CD14-positive monocyte (primary cell): ENCODE measurements around the gene SMIM11. TPM values are rescaled to one million over a fixed set of nuclear protein-coding genes. Genes with fewer than 3 reads are reported as not detected.
A peak's percentile ranks its signal among the peaks of the same experiment; 100 is the strongest.

Source experiments
- DNase-seq, 3 donors: peaks; one replicate each; pipeline ENCODE4 v3.0.0-alpha.2; 2011 to 2022
- H2AFZ ChIP-seq: 2 replicates; pipeline ENCODE4 v1.6.0; 2012; ENCODE audit warnings: mild to moderate bottlenecking, low read depth, low read length, inconsistent platforms; ENCODE audit not compliant: insufficient read depth, poor library complexity, severe bottlenecking
- H3K27ac ChIP-seq, 2 donors: 1 replicate in 1 of 2; 2 replicates in 1 of 2; pipeline ENCODE4 v1.5.1; 2012 to 2013; ENCODE audit warnings: low read length in 2 of 2, control low read depth in 1 of 2, inconsistent platforms in 1 of 2, low read depth in 1 of 2, mild to moderate bottlenecking in 1 of 2
- H3K27me3 ChIP-seq, 2 donors: one replicate each; pipeline versions ENCODE4 v1.6.0 to v1.6.1; 2011 to 2013; ENCODE audit warnings: low read length in 2 of 2; ENCODE audit not compliant: control insufficient read depth in 2 of 2, insufficient read depth in 2 of 2
- H3K36me3 ChIP-seq, 2 donors: replicated peaks in 1 of 2; 1 replicate in 1 of 2; 2 replicates in 1 of 2; pipeline versions ENCODE4 v1.5.1 to v1.6.1; 2012 to 2013; ENCODE audit warnings: low read length in 2 of 2, control low read depth in 1 of 2, inconsistent platforms in 1 of 2, mild to moderate bottlenecking in 1 of 2; ENCODE audit not compliant: insufficient read depth in 2 of 2, control insufficient read depth in 1 of 2
- H3K4me1 ChIP-seq, 2 donors: 1 replicate in 1 of 2; 2 replicates in 1 of 2; pipeline versions ENCODE4 v1.5.1 to v1.6.1; 2012 to 2013; ENCODE audit warnings: low read length in 2 of 2, control low read depth in 1 of 2, inconsistent platforms in 1 of 2, mild to moderate bottlenecking in 1 of 2, moderate library complexity in 1 of 2; ENCODE audit not compliant: insufficient read depth in 2 of 2, control insufficient read depth in 1 of 2
- H3K4me2 ChIP-seq: replicated peaks from 2 replicates; pipeline ENCODE3; 2012; ENCODE audit warnings: low read length, moderate library complexity, mild to moderate bottlenecking; ENCODE audit not compliant: poor library complexity, severe bottlenecking; ENCODE audit errors: extremely low read depth
- H3K4me3 ChIP-seq, 3 experiments: fragments of 200-600 bp in 1 of 3; sonication (generic) in 1 of 3; replicated peaks in 1 of 3; 1 replicate in 2 of 3; 2 replicates in 1 of 3; pipeline ENCODE4 v1.5.1; 2011 to 2013; ENCODE audit warnings: low read length in 3 of 3, mild to moderate bottlenecking in 3 of 3, control low read depth in 2 of 3, low read depth in 2 of 3, inconsistent platforms in 1 of 3, moderate library complexity in 1 of 3
- H3K79me2 ChIP-seq: 2 replicates; pipeline ENCODE4 v1.6.0; 2012; ENCODE audit warnings: mild to moderate bottlenecking, control low read depth, inconsistent platforms, low read length, moderate library complexity; ENCODE audit not compliant: insufficient read depth
- H3K9ac ChIP-seq: 2 replicates; pipeline ENCODE4 v1.6.0; 2017; ENCODE audit warnings: low read length, mild to moderate bottlenecking; ENCODE audit not compliant: insufficient read depth, poor library complexity, severe bottlenecking
- H3K9me3 ChIP-seq, 2 donors: replicated peaks in 1 of 2; 1 replicate in 1 of 2; 2 replicates in 1 of 2; pipeline versions ENCODE4 v1.5.1 to v1.6.1; 2012 to 2013; ENCODE audit warnings: low read length in 2 of 2, control low read depth in 1 of 2; ENCODE audit not compliant: control insufficient read depth in 1 of 2, insufficient read depth in 1 of 2
- H4K20me1 ChIP-seq: 2 replicates; pipeline ENCODE4 v1.6.0; 2012; ENCODE audit warnings: mild to moderate bottlenecking, low read length, control low read depth, moderate library complexity; ENCODE audit not compliant: insufficient read depth
- H3K27ac Mint-ChIP-seq, 7 donors: one replicate each; pipeline ENCODE4 v1.8.0; 2020; ENCODE audit warnings: mild to moderate bottlenecking in 7 of 7, mixed read lengths in 7 of 7, moderate library complexity in 6 of 7, inconsistent platforms in 2 of 7
- H3K27me3 Mint-ChIP-seq, 3 donors: one replicate each; pipeline ENCODE4 v1.8.0; 2021 to 2022; ENCODE audit warnings: low read depth in 3 of 3, mild to moderate bottlenecking in 3 of 3, mixed read lengths in 3 of 3, moderate library complexity in 3 of 3, inconsistent platforms in 1 of 3
- H3K36me3 Mint-ChIP-seq, 2 donors: one replicate each; pipeline ENCODE4 v1.8.0; 2020; ENCODE audit warnings: mixed read lengths in 2 of 2, inconsistent platforms in 1 of 2, mild to moderate bottlenecking in 1 of 2
- H3K4me1 Mint-ChIP-seq: one replicate; pipeline ENCODE4 v1.8.0; 2020; ENCODE audit warnings: mild to moderate bottlenecking, mixed read lengths
- H3K4me3 Mint-ChIP-seq, 2 donors: one replicate each; pipeline ENCODE4 v1.8.0; 2020; ENCODE audit warnings: mild to moderate bottlenecking in 2 of 2, mixed read lengths in 2 of 2, moderate library complexity in 1 of 2
- H3K9me3 Mint-ChIP-seq, 7 donors: one replicate each; pipeline ENCODE4 v1.8.0; 2020 to 2022; ENCODE audit warnings: mixed read lengths in 7 of 7, mild to moderate bottlenecking in 6 of 7, moderate library complexity in 6 of 7, inconsistent platforms in 2 of 7
- WGBS: methylation state at CpG from one replicate; pipeline ENCODE4 v1.1.5; 2013; ENCODE audit warnings: missing lambda C conversion rate; ENCODE audit not compliant: insufficient coverage; 5-methylcytosine and 5-hydroxymethylcytosine counted together
- intact Hi-C, 2 donors: fragments of 100-400 bp; cut with micrococcal nuclease; formaldehyde crosslinking; loops; one replicate each; pipeline versions ENCODE4 v1.15.0 to v1.15.1; 2023
- polyA plus RNA-seq, 3 donors: library from polyadenylated mRNA; depleted of rRNA in 1 of 3; unstranded in 2 of 3; stranded (reverse) in 1 of 3; fragments of 300-500 nt in 2 of 3; fragments of >200 nt in 1 of 3; fragmentation: Illumina TruSeq in 2 of 3; gene quantifications; 1 replicate in 2 of 3; 2 replicates in 1 of 3; pipeline ENCODE4 v1.2.3, GENCODE V29; 2012 to 2021
- TF ChIP-seq, protein P1 (sequence below): fragments of 200-600 bp; IDR thresholded peaks from one replicate; pipeline ENCODE4 v1.8.0; 2022; ENCODE audit warnings: antibody characterized with exemption, mild to moderate bottlenecking

The SMIM11 gene
- polyA plus RNA-seq, 3 donors = 1.8 to 10.7 (median 4.0) TPM

DNA sequence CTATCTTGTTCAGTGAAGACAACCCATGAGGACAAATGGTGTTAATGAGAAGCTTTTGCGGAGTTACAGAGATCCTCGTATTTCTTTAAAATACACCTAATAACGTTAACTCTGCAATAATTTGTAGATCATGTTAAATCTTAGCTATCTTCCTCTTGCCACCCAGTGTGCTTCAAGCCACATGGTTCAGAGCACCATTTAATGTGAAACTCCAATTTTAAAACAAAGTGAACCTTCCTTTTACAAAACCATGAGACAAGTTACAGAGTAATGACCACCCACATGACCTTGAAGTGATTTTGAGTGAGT, 13.2 kb upstream of the SMIM11 start:
- no peak for DNase-seq
- Histone ChIP-seq H3K4me2 (peak overlapping the region; percentile 31), H3K27ac (no peak overlapping the region), H3K9ac (no peak overlapping the region), H3K9me3 (no peaks in the 10 kb centered on the region), H3K4me3 (no peak overlapping the region), H3K79me2 (no peaks in the 10 kb centered on the region), H3K36me3 (no peaks in the 10 kb centered on the region), H2AFZ (peak overlapping the region; percentile 48), H3K27me3 (peaks cover 0 to 8% of the 10 kb centered on the region in 2 donors), H3K4me1 (peaks cover 11 to 18% of the 10 kb centered on the region in 2 donors), H4K20me1 (no peaks in the 10 kb centered on the region)
- no CpG with 5 or more reads among the region's 3 CpGs for WGBS
- H3K27ac Mint-ChIP-seq = no peak overlapping the region
- H3K4me1 Mint-ChIP-seq = peaks cover 14% of the 10 kb centered on the region
- H3K36me3 Mint-ChIP-seq = no peaks in the 10 kb centered on the region
- H3K9me3 Mint-ChIP-seq = peaks cover 0 to 6% (median 3%) of the 10 kb centered on the region in 7 donors
- TF ChIP-seq, protein P1, sequence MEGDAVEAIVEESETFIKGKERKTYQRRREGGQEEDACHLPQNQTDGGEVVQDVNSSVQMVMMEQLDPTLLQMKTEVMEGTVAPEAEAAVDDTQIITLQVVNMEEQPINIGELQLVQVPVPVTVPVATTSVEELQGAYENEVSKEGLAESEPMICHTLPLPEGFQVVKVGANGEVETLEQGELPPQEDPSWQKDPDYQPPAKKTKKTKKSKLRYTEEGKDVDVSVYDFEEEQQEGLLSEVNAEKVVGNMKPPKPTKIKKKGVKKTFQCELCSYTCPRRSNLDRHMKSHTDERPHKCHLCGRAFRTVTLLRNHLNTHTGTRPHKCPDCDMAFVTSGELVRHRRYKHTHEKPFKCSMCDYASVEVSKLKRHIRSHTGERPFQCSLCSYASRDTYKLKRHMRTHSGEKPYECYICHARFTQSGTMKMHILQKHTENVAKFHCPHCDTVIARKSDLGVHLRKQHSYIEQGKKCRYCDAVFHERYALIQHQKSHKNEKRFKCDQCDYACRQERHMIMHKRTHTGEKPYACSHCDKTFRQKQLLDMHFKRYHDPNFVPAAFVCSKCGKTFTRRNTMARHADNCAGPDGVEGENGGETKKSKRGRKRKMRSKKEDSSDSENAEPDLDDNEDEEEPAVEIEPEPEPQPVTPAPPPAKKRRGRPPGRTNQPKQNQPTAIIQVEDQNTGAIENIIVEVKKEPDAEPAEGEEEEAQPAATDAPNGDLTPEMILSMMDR = peak; percentile 45
- no peak overlapping the region for H3K4me3 Mint-ChIP-seq
- intact Hi-C loops = no loop called here
- H3K27me3 Mint-ChIP-seq = peaks cover 0 to 19% (median 8%) of the 10 kb centered on the region in 3 donors

DNA sequence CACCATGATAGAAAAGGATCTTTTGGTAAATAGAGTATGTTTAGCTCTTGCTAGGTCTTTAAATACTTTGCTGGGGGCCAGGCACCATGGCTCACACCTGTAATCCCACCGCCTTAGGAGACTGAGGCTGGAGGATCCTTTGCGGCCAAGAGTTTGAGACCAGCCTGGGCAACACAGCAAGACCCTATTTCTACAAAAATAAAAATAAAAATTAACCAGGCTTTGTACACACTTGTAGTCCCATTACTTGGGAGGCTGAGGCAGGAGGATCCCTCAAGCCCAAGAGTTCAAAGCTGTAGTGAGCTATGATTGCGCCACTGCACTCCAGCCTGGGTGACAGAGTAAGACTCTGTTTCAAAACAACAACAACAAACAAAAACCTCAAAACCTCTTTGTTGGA, 12.6 kb upstream of the SMIM11 start:
- no peaks in the 10 kb centered on the region for H3K79me2 ChIP-seq
- no peak overlapping the region for H3K27ac ChIP-seq
- H3K9me3 ChIP-seq = no peaks in the 10 kb centered on the region
- peaks cover 0 to 6% (median 3%) of the 10 kb centered on the region in 7 donors for H3K9me3 Mint-ChIP-seq
- DNase-seq = no peak
- H3K36me3 ChIP-seq = no peaks in the 10 kb centered on the region
- H3K4me2 ChIP-seq = no peak overlapping the region
- peaks cover 0 to 8% of the 10 kb centered on the region in 2 donors for H3K27me3 ChIP-seq
- H3K4me1 ChIP-seq = peaks cover 11 to 18% of the 10 kb centered on the region in 2 donors
- H3K4me3 ChIP-seq = no peak overlapping the region
- intact Hi-C loops = no loop called here
- H2AFZ ChIP-seq = no peak overlapping the region
- H3K4me3 Mint-ChIP-seq = no peak overlapping the region
- WGBS = 86% methylated on average over 1 of the region's 3 CpGs
- H3K36me3 Mint-ChIP-seq = no peaks in the 10 kb centered on the region
- H3K9ac ChIP-seq = no peak overlapping the region
- peaks cover 0 to 19% (median 8%) of the 10 kb centered on the region in 3 donors for H3K27me3 Mint-ChIP-seq
- no peaks in the 10 kb centered on the region for H4K20me1 ChIP-seq
- H3K27ac Mint-ChIP-seq = peak overlapping the region in 3 of 7 donors; percentile 49 to 81 (median 73)
- H3K4me1 Mint-ChIP-seq = peaks cover 14% of the 10 kb centered on the region
- TF ChIP-seq, protein P1 = no peak
